ENCODE data around the gene TRIM71.

Gene TRIM71

GRCh38 chr3:32862936-32863487 lies 45.2 kb downstream of the TRIM71 start:
- no peak for DNase-seq (ENCODE audit: low read depth)
- no peak overlapping the region for H3K4me3 ChIP-seq (ENCODE audit: control insufficient read depth, low read depth, low read length)
- TF ChIP-seq, protein P1, sequence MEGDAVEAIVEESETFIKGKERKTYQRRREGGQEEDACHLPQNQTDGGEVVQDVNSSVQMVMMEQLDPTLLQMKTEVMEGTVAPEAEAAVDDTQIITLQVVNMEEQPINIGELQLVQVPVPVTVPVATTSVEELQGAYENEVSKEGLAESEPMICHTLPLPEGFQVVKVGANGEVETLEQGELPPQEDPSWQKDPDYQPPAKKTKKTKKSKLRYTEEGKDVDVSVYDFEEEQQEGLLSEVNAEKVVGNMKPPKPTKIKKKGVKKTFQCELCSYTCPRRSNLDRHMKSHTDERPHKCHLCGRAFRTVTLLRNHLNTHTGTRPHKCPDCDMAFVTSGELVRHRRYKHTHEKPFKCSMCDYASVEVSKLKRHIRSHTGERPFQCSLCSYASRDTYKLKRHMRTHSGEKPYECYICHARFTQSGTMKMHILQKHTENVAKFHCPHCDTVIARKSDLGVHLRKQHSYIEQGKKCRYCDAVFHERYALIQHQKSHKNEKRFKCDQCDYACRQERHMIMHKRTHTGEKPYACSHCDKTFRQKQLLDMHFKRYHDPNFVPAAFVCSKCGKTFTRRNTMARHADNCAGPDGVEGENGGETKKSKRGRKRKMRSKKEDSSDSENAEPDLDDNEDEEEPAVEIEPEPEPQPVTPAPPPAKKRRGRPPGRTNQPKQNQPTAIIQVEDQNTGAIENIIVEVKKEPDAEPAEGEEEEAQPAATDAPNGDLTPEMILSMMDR (IDR thresholded peaks at IDR 0.05; ENCODE audit: control insufficient read depth, insufficient read depth, low read depth, low read length, missing control alignments), result no peak

DNA sequence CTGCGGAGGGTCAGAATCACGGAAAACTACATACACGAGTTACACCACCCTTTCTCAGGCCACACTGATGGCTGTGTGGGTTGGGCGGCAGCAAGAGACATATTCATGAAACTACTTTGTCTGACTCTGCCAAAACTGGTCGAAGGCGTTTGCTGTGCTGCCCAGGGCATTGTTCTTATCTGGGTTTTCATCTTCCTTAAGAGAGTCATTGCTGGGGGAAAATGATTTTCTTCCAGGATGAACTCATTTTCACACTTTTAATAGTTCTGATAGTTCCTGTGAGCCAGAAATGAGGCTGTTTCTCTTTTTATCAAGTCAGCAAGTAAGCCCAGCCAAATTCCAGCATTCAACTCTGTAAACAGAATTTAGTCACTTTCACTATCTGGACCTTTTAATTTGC lies 47.6 kb downstream of the TRIM71 start:
- TF ChIP-seq, protein P1 (IDR thresholded peaks at IDR 0.05; ENCODE audit: control insufficient read depth, insufficient read depth, low read depth, low read length, missing control alignments), result no peak

GRCh38 chr3:32866533-32866932 lies 48.7 kb downstream of the TRIM71 start:
- no peak overlapping the region for H3K4me3 ChIP-seq (ENCODE audit: control insufficient read depth, low read depth, low read length)
- no peak for DNase-seq (ENCODE audit: low read depth)
- TF ChIP-seq, protein P1 (IDR thresholded peaks at IDR 0.05; ENCODE audit: control insufficient read depth, insufficient read depth, low read depth, low read length, missing control alignments), result no peak

More for the DNA sequence above, 47.6 kb downstream of the TRIM71 start:
- H3K4me3 ChIP-seq (ENCODE audit: control insufficient read depth, low read depth, low read length), result no peak overlapping the region
- peak; percentile 21 for DNase-seq (ENCODE audit: low read depth)

- DNase-seq (ENCODE audit: low read depth), result no peak
- no peak overlapping the region for H3K4me3 ChIP-seq (ENCODE audit: control insufficient read depth, low read depth, low read length)
- TF ChIP-seq, protein P1 (IDR thresholded peaks at IDR 0.05; ENCODE audit: control insufficient read depth, insufficient read depth, low read depth, low read length, missing control alignments), result no peak
Observed at GRCh38 chr3:32867954-32868353, 50.2 kb downstream of the TRIM71 start.

GRCh38 chr3:32868719-32869512 lies 51.1 kb downstream of the TRIM71 start:
- no peak for DNase-seq (ENCODE audit: low read depth)
- TF ChIP-seq, protein P1 (IDR thresholded peaks at IDR 0.05; ENCODE audit: control insufficient read depth, insufficient read depth, low read depth, low read length, missing control alignments), result no peak
- no peak overlapping the region for H3K4me3 ChIP-seq (ENCODE audit: control insufficient read depth, low read depth, low read length)

DNA sequence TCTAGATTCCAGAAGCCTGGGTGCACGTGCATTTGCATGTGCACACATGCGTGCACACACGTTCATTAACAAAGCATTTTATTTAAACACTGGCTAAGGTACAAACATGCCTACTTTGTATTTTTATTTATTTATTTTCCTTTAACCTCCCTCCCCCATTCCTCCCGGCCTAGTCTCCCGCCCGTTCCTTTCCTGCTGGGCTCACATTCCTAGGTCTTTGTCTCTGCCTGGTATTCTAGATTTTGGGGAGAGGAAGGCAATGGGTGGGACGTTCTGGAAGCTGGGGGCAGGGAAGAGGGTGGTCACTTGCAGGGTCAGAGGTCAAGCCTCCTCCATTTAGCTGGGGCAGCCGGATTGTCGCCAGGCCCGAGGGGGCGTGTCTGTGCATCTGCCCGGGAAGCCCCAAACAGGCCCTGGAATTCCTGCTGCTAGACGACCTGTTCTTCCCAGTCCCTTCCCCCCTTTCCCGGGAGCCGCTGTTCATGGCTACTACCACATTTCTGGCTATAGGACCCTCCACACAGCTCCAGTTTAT lies 51.8 kb downstream of the TRIM71 start:
- DNase-seq (ENCODE audit: low read depth), result no peak
- H3K4me3 ChIP-seq (ENCODE audit: control insufficient read depth, low read depth, low read length), result no peak overlapping the region
- TF ChIP-seq, protein P1 (IDR thresholded peaks at IDR 0.05; ENCODE audit: control insufficient read depth, insufficient read depth, low read depth, low read length, missing control alignments), result no peak

Measured in AG09309 (cell line).